ENCODE results near the gene R3HDM2. TPM values are rescaled to one million over a fixed set of nuclear protein-coding genes. Genes with fewer than 3 reads are reported as not detected.

The R3HDM2 gene
- total RNA-seq, 2 experiments from 2014 or later: 22.8 to 24.2 TPM

DNA sequence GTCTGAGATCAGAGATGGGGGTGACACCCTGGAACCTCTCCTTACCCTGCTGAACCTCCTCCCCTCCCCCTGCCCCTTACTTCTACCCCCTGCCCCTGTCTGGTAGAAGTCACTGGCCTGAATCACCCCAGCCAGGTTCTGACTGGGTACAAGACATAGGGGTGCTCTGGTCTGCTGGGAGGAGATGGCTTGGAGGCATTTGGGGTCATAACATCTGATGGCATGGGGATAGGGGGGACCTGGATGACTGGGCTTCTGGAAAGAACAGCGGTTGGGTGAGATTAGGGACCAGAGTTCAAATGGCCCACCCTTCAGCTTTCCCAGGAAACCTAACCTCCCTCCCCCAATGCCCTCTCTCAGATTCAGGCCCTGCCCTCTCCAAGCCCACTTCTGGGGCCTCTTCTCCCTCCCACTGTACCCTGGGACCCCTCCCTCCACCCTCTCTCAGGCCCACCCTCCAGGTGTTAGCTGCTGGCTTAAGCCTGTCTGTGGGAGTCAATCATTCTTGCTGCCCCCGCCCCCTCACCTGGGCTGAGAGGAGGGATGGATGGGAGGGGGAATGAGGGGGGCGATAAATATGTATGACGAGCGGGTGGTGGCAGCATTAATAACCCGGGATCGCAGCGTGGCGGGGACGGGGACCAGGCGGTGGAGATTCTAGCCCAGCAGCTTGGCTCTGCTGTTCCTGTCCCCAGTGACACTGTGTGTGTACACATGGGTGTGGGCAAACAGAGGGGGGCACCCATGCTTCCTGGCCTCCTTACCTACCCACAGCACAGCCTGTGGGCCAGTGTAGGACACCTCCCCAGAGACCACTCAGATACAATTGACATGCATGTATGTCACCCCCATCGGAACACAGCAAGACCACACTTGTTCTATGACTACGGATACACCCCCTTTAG is 208.3 kb downstream of the R3HDM2 start:
- H3K9me3 Mint-ChIP-seq: no peaks in the 10 kb centered on the region
- H3K27me3 Mint-ChIP-seq: peaks cover 95% of the 10 kb centered on the region
- H3K36me3 Mint-ChIP-seq: no peaks in the 10 kb centered on the region
- DNase-seq: no peak
- H3K27ac Mint-ChIP-seq: no peak overlapping the region
- no peak overlapping the region for H3K4me3 Mint-ChIP-seq
- peaks cover 36% of the 10 kb centered on the region for H3K4me1 Mint-ChIP-seq

GRCh38 chr12:57221169-57221917 is 209.5 kb downstream of the R3HDM2 start:
- Mint-ChIP-seq H3K27me3 (peaks cover 91% of the 10 kb centered on the region), H3K36me3 (no peaks in the 10 kb centered on the region), H3K9me3 (no peaks in the 10 kb centered on the region), H3K4me1 (peaks cover 31% of the 10 kb centered on the region), H3K4me3 (no peak overlapping the region), H3K27ac (no peak overlapping the region)
- DNase-seq: no peak

- no peak for DNase-seq
Observed at GRCh38 chr12:57220770-57221168, 210.1 kb downstream of the R3HDM2 start.

DNA sequence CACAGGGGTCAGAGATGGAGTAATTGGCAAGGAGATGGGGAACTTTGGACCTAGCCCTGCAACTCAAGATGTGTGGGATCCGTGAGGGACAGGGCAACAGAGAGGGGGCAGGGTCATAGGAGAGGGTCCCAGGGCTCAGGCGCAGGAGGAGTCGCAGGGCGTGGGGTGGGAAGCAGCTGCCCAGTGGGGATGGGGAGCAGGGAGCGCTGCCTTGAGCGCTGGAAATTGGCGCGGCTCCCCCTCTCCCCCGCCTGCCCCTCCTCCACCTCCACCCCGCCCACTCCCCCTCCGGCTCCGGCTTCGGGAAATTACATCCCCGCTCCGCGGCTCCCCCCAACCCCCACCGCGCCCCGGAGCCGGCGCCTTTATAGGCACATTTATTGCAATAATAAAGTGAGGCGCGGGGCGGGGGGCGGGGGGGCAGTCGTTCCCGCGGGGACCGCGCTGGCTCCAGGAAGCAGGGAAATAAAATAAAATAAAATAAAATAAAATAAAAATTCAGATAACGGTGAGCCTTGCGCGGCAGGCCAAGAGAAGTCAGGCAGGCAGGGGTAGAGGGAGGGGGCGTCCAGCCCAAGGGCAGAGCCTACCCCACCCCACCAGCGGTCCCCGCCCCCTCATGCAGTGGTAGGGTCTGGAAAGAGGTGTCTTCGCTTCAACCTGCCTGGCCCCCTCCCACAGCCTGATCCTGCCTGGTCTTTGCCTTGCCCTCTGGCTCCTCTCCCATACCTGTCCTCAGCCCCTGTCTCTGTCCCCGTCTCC is 210.7 kb downstream of the R3HDM2 start:
- Mint-ChIP-seq H3K27me3 (peaks cover 90% of the 10 kb centered on the region), H3K4me3 (no peak overlapping the region), H3K27ac (no peak overlapping the region), H3K9me3 (no peaks in the 10 kb centered on the region), H3K36me3 (no peaks in the 10 kb centered on the region), H3K4me1 (peaks cover 33% of the 10 kb centered on the region)
- no peak for DNase-seq

More at GRCh38 chr12:57220770-57221168, 210.1 kb downstream of the R3HDM2 start:
- H3K27ac Mint-ChIP-seq: no peak overlapping the region
- peaks cover 90% of the 10 kb centered on the region for H3K27me3 Mint-ChIP-seq
- no peaks in the 10 kb centered on the region for H3K9me3 Mint-ChIP-seq
- peaks cover 31% of the 10 kb centered on the region for H3K4me1 Mint-ChIP-seq
- H3K36me3 Mint-ChIP-seq: no peaks in the 10 kb centered on the region
- no peak overlapping the region for H3K4me3 Mint-ChIP-seq

GRCh38 chr12:57219205-57219992 is 211.4 kb downstream of the R3HDM2 start:
- H3K27me3 Mint-ChIP-seq: peaks cover 90% of the 10 kb centered on the region
- H3K4me3 Mint-ChIP-seq: no peak overlapping the region
- no peak overlapping the region for H3K27ac Mint-ChIP-seq
- no peaks in the 10 kb centered on the region for H3K36me3 Mint-ChIP-seq
- H3K9me3 Mint-ChIP-seq: no peaks in the 10 kb centered on the region
- peaks cover 31% of the 10 kb centered on the region for H3K4me1 Mint-ChIP-seq
- no peak for DNase-seq

- no peak for DNase-seq
- no peak overlapping the region for H3K27ac Mint-ChIP-seq
- H3K4me1 Mint-ChIP-seq: peaks cover 36% of the 10 kb centered on the region
- H3K36me3 Mint-ChIP-seq: no peaks in the 10 kb centered on the region
- peaks cover 90% of the 10 kb centered on the region for H3K27me3 Mint-ChIP-seq
- no peak overlapping the region for H3K4me3 Mint-ChIP-seq
- H3K9me3 Mint-ChIP-seq: no peaks in the 10 kb centered on the region
Observed at GRCh38 chr12:57218030-57218853, 212.6 kb downstream of the R3HDM2 start.

GRCh38 chr12:57216921-57217879 is 213.6 kb downstream of the R3HDM2 start:
- Mint-ChIP-seq H3K27ac (no peak overlapping the region), H3K4me1 (peaks cover 32% of the 10 kb centered on the region), H3K36me3 (no peaks in the 10 kb centered on the region), H3K9me3 (no peaks in the 10 kb centered on the region), H3K4me3 (peak overlapping the region; percentile 69), H3K27me3 (peaks cover 81% of the 10 kb centered on the region)
- DNase-seq: no peak

GRCh38 chr12:57216014-57216911 is 214.6 kb downstream of the R3HDM2 start, which contains the start of gene NXPH4:
TSS of gene NXPH4 (plus strand) at chr12:57216794. CDS start at chr12:57216970, 176 bp downstream.
- no peak within 1 kb of the TSS for H3K27ac Mint-ChIP-seq
- H3K36me3 Mint-ChIP-seq: no peaks in the 10 kb centered on the region
- peaks cover 26% of the 10 kb centered on the region for H3K4me1 Mint-ChIP-seq
- peaks cover 71% of the 10 kb centered on the region for H3K27me3 Mint-ChIP-seq
- no peaks in the 10 kb centered on the region for H3K9me3 Mint-ChIP-seq
- peak; percentile 57 for DNase-seq
- peak within 1 kb of the TSS; percentile 69 for H3K4me3 Mint-ChIP-seq

DNA sequence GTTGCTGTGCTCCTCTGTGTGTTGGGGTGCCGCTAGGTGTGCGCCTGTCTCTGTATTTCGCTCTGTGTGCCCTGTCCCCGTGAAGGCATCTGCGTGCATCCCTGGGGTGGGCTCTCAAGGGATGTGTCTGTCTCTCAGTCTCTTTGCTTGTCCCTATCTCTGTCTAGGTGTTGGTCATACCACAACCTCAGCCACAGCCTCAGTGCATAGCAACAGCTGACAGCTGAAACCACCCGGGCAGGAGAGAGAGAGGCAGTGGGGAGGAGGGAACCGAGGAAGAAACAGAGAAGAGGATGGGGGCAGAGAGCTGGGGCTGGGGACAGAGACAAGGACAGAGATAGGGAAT is 215.2 kb downstream of the R3HDM2 start:
- H3K9me3 Mint-ChIP-seq: no peaks in the 10 kb centered on the region
- no peak overlapping the region for H3K27ac Mint-ChIP-seq
- peaks cover 65% of the 10 kb centered on the region for H3K27me3 Mint-ChIP-seq
- H3K36me3 Mint-ChIP-seq: no peaks in the 10 kb centered on the region
- peaks cover 25% of the 10 kb centered on the region for H3K4me1 Mint-ChIP-seq
- no peak for DNase-seq
- peak overlapping the region; percentile 64 for H3K4me3 Mint-ChIP-seq

GRCh38 chr12:57215065-57215464 is 215.8 kb downstream of the R3HDM2 start:
- H3K4me1 Mint-ChIP-seq: peaks cover 24% of the 10 kb centered on the region
- no peak overlapping the region for H3K27ac Mint-ChIP-seq
- H3K9me3 Mint-ChIP-seq: no peaks in the 10 kb centered on the region
- no peak for DNase-seq
- no peak overlapping the region for H3K4me3 Mint-ChIP-seq
- no peaks in the 10 kb centered on the region for H3K36me3 Mint-ChIP-seq
- H3K27me3 Mint-ChIP-seq: peaks cover 62% of the 10 kb centered on the region

DNA sequence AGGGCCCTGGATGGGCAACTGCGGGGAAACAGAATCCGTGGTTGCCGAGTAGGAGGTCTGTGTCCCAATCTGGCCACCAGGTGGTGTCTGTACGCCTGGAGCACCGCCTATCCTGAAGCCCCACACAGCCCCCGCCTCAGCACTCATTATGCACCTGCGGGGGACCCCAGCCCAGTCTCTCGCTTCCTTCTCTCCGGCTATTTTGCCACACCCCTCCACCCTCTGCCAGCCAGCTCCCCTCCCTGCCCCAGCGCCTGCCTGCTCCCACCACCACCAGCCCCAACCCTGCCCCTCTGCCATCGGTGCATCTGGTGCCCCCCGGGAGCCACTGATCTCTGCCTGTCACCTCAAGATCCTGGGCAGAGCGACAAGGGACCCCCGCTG is 216.5 kb downstream of the R3HDM2 start:
- H3K36me3 Mint-ChIP-seq: no peaks in the 10 kb centered on the region
- peak; percentile 71 for DNase-seq
- H3K27ac Mint-ChIP-seq: no peak overlapping the region
- H3K27me3 Mint-ChIP-seq: peaks cover 56% of the 10 kb centered on the region
- H3K4me1 Mint-ChIP-seq: peaks cover 24% of the 10 kb centered on the region
- no peak overlapping the region for H3K4me3 Mint-ChIP-seq
- no peaks in the 10 kb centered on the region for H3K9me3 Mint-ChIP-seq

GRCh38 chr12:57213763-57214397 is 217.0 kb downstream of the R3HDM2 start:
- H3K27me3 Mint-ChIP-seq: peaks cover 51% of the 10 kb centered on the region
- no peak overlapping the region for H3K4me3 Mint-ChIP-seq
- no peaks in the 10 kb centered on the region for H3K36me3 Mint-ChIP-seq
- DNase-seq: no peak
- no peak overlapping the region for H3K27ac Mint-ChIP-seq
- peaks cover 24% of the 10 kb centered on the region for H3K4me1 Mint-ChIP-seq
- H3K9me3 Mint-ChIP-seq: no peaks in the 10 kb centered on the region

Measured in activated naive CD8-positive, alpha-beta T cell treated with anti-CD3 and anti-CD28 coated beads for 36 hours (primary cell).